HL-60 (cell line): Measurements from ENCODE around the gene NEDD8.
A peak's percentile ranks its signal among the peaks of the same experiment; 100 is the strongest.

Source experiments
- DNase-seq, 2 experiments: peaks; one replicate each; pipeline ENCODE4 v3.0.0-alpha.2; 2010 to 2020; ENCODE audit warnings: low read depth in 1 of 2, low spot score in 1 of 2
- H3K27ac ChIP-seq: fragments of 250-450 bp; sonication (Bioruptor Pico); replicated peaks from 2 replicates; pipeline ENCODE4 v1.5.1; 2020; ENCODE audit warnings: mild to moderate bottlenecking, moderate library complexity
- H3K27me3 ChIP-seq: fragments of 250-450 bp; sonication (Bioruptor Pico); 2 replicates; pipeline ENCODE4 v1.5.1; 2021; ENCODE audit warnings: mild to moderate bottlenecking, moderate library complexity; ENCODE audit not compliant: insufficient read depth, poor library complexity, severe bottlenecking
- H3K4me3 ChIP-seq: replicated peaks from 2 replicates; pipeline ENCODE4 v1.5.1; 2011; ENCODE audit warnings: mild to moderate bottlenecking, control low read depth, low read length; ENCODE audit not compliant: insufficient read depth
- CTCF ChIP-seq: IDR thresholded peaks from one replicate; pipeline ENCODE4 v1.5.1; 2011; ENCODE audit warnings: low read length, control low read depth, inconsistent platforms; ENCODE audit not compliant: insufficient read depth
- GABPA ChIP-seq: IDR thresholded peaks from 2 replicates; pipeline ENCODE4 v1.6.1; 2012; ENCODE audit warnings: low read depth
- POLR2AphosphoS5 ChIP-seq: IDR thresholded peaks from 2 replicates; pipeline ENCODE4 v1.6.1; 2012; ENCODE audit warnings: low read depth
- REST ChIP-seq: IDR thresholded peaks from 2 replicates; pipeline ENCODE4 v1.6.1; 2012; ENCODE audit warnings: low read depth; ENCODE audit not compliant: insufficient replicate concordance
- SPI1 ChIP-seq: IDR thresholded peaks from 2 replicates; pipeline ENCODE4 v1.6.1; 2012; ENCODE audit warnings: low read depth, mild to moderate bottlenecking, borderline replicate concordance

Gene NEDD8

GRCh38 chr14:24278424-24278823, 46.3 kb upstream of the NEDD8 start:
- no peaks in the 10 kb centered on the region for H3K27me3 ChIP-seq
- TF ChIP-seq CTCF (no peak), SPI1 (no peak), REST (no peak), POLR2AphosphoS5 (no peak), GABPA (no peak)

GRCh38 chr14:24277606-24278321, 45.6 kb upstream of the NEDD8 start:
- TF ChIP-seq GABPA: no peak
- TF ChIP-seq POLR2AphosphoS5: peak; percentile 96
- TF ChIP-seq SPI1: peak; percentile 99
- peak overlapping the region; percentile 80 for H3K27ac ChIP-seq
- no peak overlapping the region for H3K4me3 ChIP-seq
- no peaks in the 10 kb centered on the region for H3K27me3 ChIP-seq
- DNase-seq: peak; percentile 91 to 94

More at GRCh38 chr14:24278424-24278823, 46.3 kb upstream of the NEDD8 start:
- peak overlapping the region; percentile 47 for H3K27ac ChIP-seq
- H3K4me3 ChIP-seq: no peak overlapping the region
- no peak for DNase-seq

- no peak overlapping the region for H3K4me3 ChIP-seq
- TF ChIP-seq GABPA: no peak
- no peak for TF ChIP-seq CTCF
- no peak for TF ChIP-seq SPI1
- no peak for TF ChIP-seq POLR2AphosphoS5
- TF ChIP-seq REST: no peak
- DNase-seq: no peak
These were observed 44.9 kb upstream of the NEDD8 start for GRCh38 chr14:24277071-24277470.

GRCh38 chr14:24274101-24274543, 42.0 kb upstream of the NEDD8 start:
- TF ChIP-seq SPI1 (peak; percentile 95), POLR2AphosphoS5 (0 out of 2 replicates have a peak, but pooled peaks have one; percentile 27), GABPA (no peak)
- DNase-seq: peak; percentile 68 to 89
- Histone ChIP-seq H3K4me3 (no peak overlapping the region), H3K27ac (peak overlapping the region; percentile 31), H3K27me3 (no peaks in the 10 kb centered on the region)

More at GRCh38 chr14:24277071-24277470, 44.9 kb upstream of the NEDD8 start:
- Histone ChIP-seq H3K27ac (peak overlapping the region; percentile 80), H3K27me3 (no peaks in the 10 kb centered on the region)
